H9 (cell line): ENCODE data around the gene IQCN. TPM values are rescaled to one million over a fixed set of nuclear protein-coding genes. Genes with fewer than 3 reads are reported as not detected.
A peak's percentile ranks its signal among the peaks of the same experiment; 100 is the strongest.

Experiments
- DNase-seq: peaks from one replicate; pipeline ENCODE4 v3.0.0-alpha.2; 2017
- H2AFZ ChIP-seq: one replicate; pipeline ENCODE4 v1.6.1; 2013; ENCODE audit warnings: mild to moderate bottlenecking, low read length, control low read depth, moderate library complexity
- H2AK5ac ChIP-seq: 2 replicates; pipeline ENCODE4 v1.6.1; 2013; ENCODE audit warnings: low read length, control low read depth, mixed read lengths; ENCODE audit not compliant: insufficient read length
- H2BK120ac ChIP-seq: one replicate; pipeline ENCODE4 v1.6.1; 2013; ENCODE audit warnings: low read depth, mild to moderate bottlenecking, low read length, control low read depth, inconsistent platforms; ENCODE audit not compliant: poor library complexity, severe bottlenecking
- H2BK12ac ChIP-seq: 2 replicates; pipeline ENCODE4 v1.6.1; 2013; ENCODE audit warnings: low read length, control low read depth, mixed read lengths, low read depth; ENCODE audit not compliant: insufficient read length
- H2BK15ac ChIP-seq: 2 replicates; pipeline ENCODE4 v1.6.1; 2013; ENCODE audit warnings: low read depth, low read length, control low read depth
- H2BK20ac ChIP-seq: one replicate; pipeline ENCODE4 v1.6.1; 2013; ENCODE audit warnings: low read depth, mild to moderate bottlenecking, low read length, control low read depth, inconsistent platforms; ENCODE audit not compliant: poor library complexity, severe bottlenecking
- H2BK5ac ChIP-seq: 2 replicates; pipeline ENCODE4 v1.6.1; 2013; ENCODE audit warnings: low read length, control low read depth, mixed read lengths; ENCODE audit not compliant: insufficient read length
- H3K14ac ChIP-seq: 2 replicates; pipeline ENCODE4 v1.6.1; 2013; ENCODE audit warnings: low read length, control low read depth; ENCODE audit not compliant: insufficient read depth
- H3K18ac ChIP-seq: 2 replicates; pipeline ENCODE4 v1.6.1; 2013; ENCODE audit warnings: low read depth, mild to moderate bottlenecking, mixed read lengths, low read length, control low read depth; ENCODE audit not compliant: insufficient read length
- H3K23ac ChIP-seq: 2 replicates; pipeline ENCODE4 v1.6.1; 2013; ENCODE audit warnings: low read length, control low read depth, mixed read lengths, low read depth; ENCODE audit not compliant: insufficient read length
- H3K23me2 ChIP-seq: 2 replicates; pipeline ENCODE4 v1.6.1; 2013; ENCODE audit warnings: low read depth, mild to moderate bottlenecking, mixed read lengths, low read length, control low read depth; ENCODE audit not compliant: insufficient read length, poor library complexity, severe bottlenecking
- H3K27ac ChIP-seq: 2 replicates; pipeline ENCODE4 v1.5.1; 2013; ENCODE audit warnings: low read length, control low read depth, mixed read lengths, low read depth; ENCODE audit not compliant: insufficient read length
- H3K27me3 ChIP-seq: 2 replicates; pipeline ENCODE4 v1.6.1; 2013; ENCODE audit warnings: low read length, control low read depth, inconsistent platforms; ENCODE audit not compliant: insufficient read depth
- H3K4ac ChIP-seq: 2 replicates; pipeline ENCODE4 v1.6.1; 2013; ENCODE audit warnings: low read depth, mild to moderate bottlenecking, control low read depth, inconsistent platforms, low read length, moderate library complexity
- H3K4me1 ChIP-seq: 2 replicates; pipeline ENCODE4 v1.6.1; 2013; ENCODE audit warnings: low read length, control low read depth, inconsistent platforms; ENCODE audit not compliant: insufficient read depth
- H3K4me2 ChIP-seq: 2 replicates; pipeline ENCODE4 v1.6.1; 2013; ENCODE audit warnings: low read length, control low read depth, mixed read lengths; ENCODE audit not compliant: insufficient read length, insufficient read depth
- H3K56ac ChIP-seq: 2 replicates; pipeline ENCODE4 v1.6.1; 2013; ENCODE audit warnings: low read depth, mild to moderate bottlenecking, mixed read lengths, low read length, control low read depth; ENCODE audit not compliant: insufficient read length
- H3K79me1 ChIP-seq: 2 replicates; pipeline ENCODE4 v1.6.1; 2013; ENCODE audit warnings: low read depth, mild to moderate bottlenecking, moderate library complexity, low read length, control low read depth, inconsistent platforms; ENCODE audit not compliant: insufficient read depth, poor library complexity, severe bottlenecking
- H3K79me2 ChIP-seq: 2 replicates; pipeline ENCODE4 v1.6.1; 2013; ENCODE audit warnings: low read length, control low read depth, inconsistent platforms; ENCODE audit not compliant: insufficient read depth
- H3K9ac ChIP-seq: 2 replicates; pipeline ENCODE4 v1.6.1; 2013; ENCODE audit warnings: low read length, control low read depth, mixed read lengths; ENCODE audit not compliant: insufficient read length; ENCODE audit errors: extremely low read depth
- H3K9me3 ChIP-seq: one replicate; pipeline ENCODE4 v1.6.1; 2013; ENCODE audit warnings: low read depth, low read length, inconsistent platforms; ENCODE audit not compliant: control insufficient read depth
- H3T11ph ChIP-seq: one replicate; pipeline ENCODE4 v1.6.1; 2013; ENCODE audit warnings: mild to moderate bottlenecking, low read length, control low read depth, inconsistent platforms
- H4K20me1 ChIP-seq: one replicate; pipeline ENCODE4 v1.6.1; 2013; ENCODE audit not compliant: control insufficient read depth, insufficient read length, insufficient read depth
- H4K5ac ChIP-seq: 2 replicates; pipeline ENCODE4 v1.6.1; 2013; ENCODE audit warnings: low read depth, mild to moderate bottlenecking, mixed read lengths, low read length, control low read depth; ENCODE audit not compliant: insufficient read length
- H4K8ac ChIP-seq: replicated peaks from 2 replicates; pipeline ENCODE4 v1.6.1; 2013; ENCODE audit warnings: low read length, control low read depth, mixed read lengths, low read depth; ENCODE audit not compliant: insufficient read length
- H4K91ac ChIP-seq: 2 replicates; pipeline ENCODE4 v1.6.1; 2013; ENCODE audit warnings: low read depth, mild to moderate bottlenecking, moderate library complexity, mixed read lengths, low read length, control low read depth; ENCODE audit not compliant: insufficient read length
- H3K27ac Mint-ChIP-seq, 3 experiments: 2 replicates in 2 of 3; 3 replicates in 1 of 3; pipeline ENCODE4 v1.8.0; 2020 to 2021; ENCODE audit warnings: mixed read lengths in 3 of 3, mild to moderate bottlenecking in 1 of 3, moderate library complexity in 1 of 3
- H3K27me3 Mint-ChIP-seq: 2 replicates; pipeline ENCODE4 v1.8.0; 2021; ENCODE audit warnings: low read depth, mild to moderate bottlenecking, moderate library complexity, mixed read lengths
- H3K36me3 Mint-ChIP-seq, 3 experiments: 2 replicates in 2 of 3; 3 replicates in 1 of 3; pipeline ENCODE4 v1.8.0; 2020 to 2021; ENCODE audit warnings: low read depth in 3 of 3, mixed read lengths in 3 of 3; ENCODE audit not compliant: insufficient read depth in 1 of 3
- H3K4me1 Mint-ChIP-seq, 2 experiments: 2 replicates each; pipeline ENCODE4 v1.8.0; 2020; ENCODE audit warnings: mixed read lengths in 2 of 2
- H3K4me3 Mint-ChIP-seq, 2 experiments: 2 replicates in 1 of 2; 3 replicates in 1 of 2; pipeline ENCODE4 v1.8.0; 2020 to 2021; ENCODE audit warnings: mild to moderate bottlenecking in 2 of 2, mixed read lengths in 2 of 2, moderate library complexity in 1 of 2
- H3K9me3 Mint-ChIP-seq, 2 experiments: 2 replicates in 1 of 2; 3 replicates in 1 of 2; pipeline ENCODE4 v1.8.0; 2020; ENCODE audit warnings: mild to moderate bottlenecking in 2 of 2, mixed read lengths in 2 of 2, moderate library complexity in 1 of 2
- CTCF ChIP-seq: fragments of 200-600 bp; sonication (generic); conservative IDR thresholded peaks from 3 replicates; pipeline ENCODE4 v1.8.0; 2021; ENCODE audit warnings: antibody characterized with exemption, mild to moderate bottlenecking
- WGBS: extraction: QIAGEN DNeasy Blood & Tissue Kit; methylation state at CpG from one replicate; pipeline ENCODE4 v1.1.7; 2013; ENCODE audit warnings: missing lambda C conversion rate, low lambda C conversion rate, mixed read lengths; ENCODE audit not compliant: insufficient read length; ENCODE audit errors: extremely low coverage; 5-methylcytosine and 5-hydroxymethylcytosine counted together
- total RNA-seq: library from RNA; stranded (reverse); gene quantifications from 2 replicates; pipeline ENCODE4 v1.2.1, GENCODE V29; 2021

The IQCN gene
- total RNA-seq, 1 experiment from 2014 or later, result 0.39 TPM

DNA sequence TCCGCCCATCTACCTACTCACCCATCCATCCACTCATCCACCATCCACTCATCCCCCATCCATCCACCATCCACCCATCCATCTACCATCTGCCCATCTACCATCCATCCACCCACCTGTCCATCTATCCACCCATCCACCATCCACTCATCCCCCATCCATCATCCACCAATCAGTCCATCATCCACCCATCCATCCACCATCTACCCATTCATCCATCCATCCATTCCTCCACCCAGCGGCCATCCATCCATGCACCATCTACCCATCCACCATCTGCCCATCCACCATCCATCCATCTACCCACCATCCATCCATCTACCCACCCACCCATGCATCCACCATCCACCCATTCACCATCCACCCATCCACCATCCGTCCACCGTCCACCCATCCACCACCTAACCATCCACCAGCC lies 20.8 kb upstream of the IQCN start:
- no peak for TF ChIP-seq CTCF
- no peaks in the 10 kb centered on the region; a peak in 2 of 5 replicates for H3K9me3 Mint-ChIP-seq
- Histone ChIP-seq H3K9me3 (no peaks in the 10 kb centered on the region), H4K91ac (no peak overlapping the region), H3K4me1 (peaks cover 4% of the 10 kb centered on the region; the same call in 1 of the 2 replicates), H3K4ac (no peak overlapping the region), H2BK120ac (no peak overlapping the region), H3K14ac (no peak overlapping the region), H3K4me2 (no peak overlapping the region), H3K27ac (no peak overlapping the region), H2BK15ac (no peak overlapping the region), H3K56ac (peak overlapping the region; percentile 10), H2AFZ (no peak overlapping the region), H4K20me1 (no peaks in the 10 kb centered on the region), H2BK12ac (no peak overlapping the region), H4K5ac (peak overlapping the region; percentile 45), H3K18ac (no peak overlapping the region), H4K8ac (no peak overlapping the region), H2BK5ac (no peak overlapping the region), H2AK5ac (peak overlapping the region; percentile 27), H3K79me2 (no peaks in the 10 kb centered on the region; the same call in 1 of the 2 replicates), H2BK20ac (no peak overlapping the region), H3K27me3 (no peaks in the 10 kb centered on the region), H3K9ac (no peak overlapping the region), H3K79me1 (no peaks in the 10 kb centered on the region), H3K23me2 (peaks cover 9% of the 10 kb centered on the region), H3K23ac (no peak overlapping the region), H3T11ph (no peak overlapping the region)
- H3K27ac Mint-ChIP-seq, result no peak overlapping the region
- DNase-seq, result no peak
- 100% methylated on average over 1 of the region's 4 CpGs for WGBS
- peaks cover 5% of the 10 kb centered on the region for H3K27me3 Mint-ChIP-seq
- H3K36me3 Mint-ChIP-seq, result no peaks in the 10 kb centered on the region; a peak in 1 of 7 replicates
- H3K4me1 Mint-ChIP-seq, result peaks cover 27 to 35% of the 10 kb centered on the region in 2 experiments
- peak overlapping the region in 1 of 2 experiments; percentile 20; a peak in 1 of 5 replicates for H3K4me3 Mint-ChIP-seq
